LNCAP (cell line): ENCODE results near the gene TAF4.

ENCODE experiments used
- TF ChIP-seq, protein P1 (sequence below): fragments of 450-650 bp; IDR thresholded peaks from 2 replicates; pipeline ENCODE4 v1.5.1; 2017; ENCODE audit warnings: mild to moderate bottlenecking

Gene TAF4

DNA sequence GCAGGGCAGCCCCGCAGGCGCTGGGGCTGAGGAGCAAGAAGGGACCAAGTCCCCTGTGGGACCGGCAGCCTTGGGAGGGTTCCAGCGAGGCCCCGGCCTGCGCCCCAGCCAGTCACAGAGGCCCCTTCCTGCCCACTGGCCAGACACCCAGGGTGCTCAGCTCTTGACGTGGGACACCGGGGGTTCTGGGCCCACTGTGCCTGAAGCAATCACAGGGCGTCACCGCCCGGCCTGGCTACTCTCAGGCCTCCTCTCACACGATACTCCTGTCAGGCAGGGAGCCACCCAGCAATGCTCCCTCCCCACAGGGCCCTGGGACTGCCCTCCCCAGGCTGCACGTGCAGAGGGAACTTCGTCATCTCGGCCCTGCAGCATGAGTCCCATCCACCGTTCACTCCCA lies 14.5 kb downstream of the TAF4 start:
- TF ChIP-seq, protein P1, sequence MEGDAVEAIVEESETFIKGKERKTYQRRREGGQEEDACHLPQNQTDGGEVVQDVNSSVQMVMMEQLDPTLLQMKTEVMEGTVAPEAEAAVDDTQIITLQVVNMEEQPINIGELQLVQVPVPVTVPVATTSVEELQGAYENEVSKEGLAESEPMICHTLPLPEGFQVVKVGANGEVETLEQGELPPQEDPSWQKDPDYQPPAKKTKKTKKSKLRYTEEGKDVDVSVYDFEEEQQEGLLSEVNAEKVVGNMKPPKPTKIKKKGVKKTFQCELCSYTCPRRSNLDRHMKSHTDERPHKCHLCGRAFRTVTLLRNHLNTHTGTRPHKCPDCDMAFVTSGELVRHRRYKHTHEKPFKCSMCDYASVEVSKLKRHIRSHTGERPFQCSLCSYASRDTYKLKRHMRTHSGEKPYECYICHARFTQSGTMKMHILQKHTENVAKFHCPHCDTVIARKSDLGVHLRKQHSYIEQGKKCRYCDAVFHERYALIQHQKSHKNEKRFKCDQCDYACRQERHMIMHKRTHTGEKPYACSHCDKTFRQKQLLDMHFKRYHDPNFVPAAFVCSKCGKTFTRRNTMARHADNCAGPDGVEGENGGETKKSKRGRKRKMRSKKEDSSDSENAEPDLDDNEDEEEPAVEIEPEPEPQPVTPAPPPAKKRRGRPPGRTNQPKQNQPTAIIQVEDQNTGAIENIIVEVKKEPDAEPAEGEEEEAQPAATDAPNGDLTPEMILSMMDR = no peak

DNA sequence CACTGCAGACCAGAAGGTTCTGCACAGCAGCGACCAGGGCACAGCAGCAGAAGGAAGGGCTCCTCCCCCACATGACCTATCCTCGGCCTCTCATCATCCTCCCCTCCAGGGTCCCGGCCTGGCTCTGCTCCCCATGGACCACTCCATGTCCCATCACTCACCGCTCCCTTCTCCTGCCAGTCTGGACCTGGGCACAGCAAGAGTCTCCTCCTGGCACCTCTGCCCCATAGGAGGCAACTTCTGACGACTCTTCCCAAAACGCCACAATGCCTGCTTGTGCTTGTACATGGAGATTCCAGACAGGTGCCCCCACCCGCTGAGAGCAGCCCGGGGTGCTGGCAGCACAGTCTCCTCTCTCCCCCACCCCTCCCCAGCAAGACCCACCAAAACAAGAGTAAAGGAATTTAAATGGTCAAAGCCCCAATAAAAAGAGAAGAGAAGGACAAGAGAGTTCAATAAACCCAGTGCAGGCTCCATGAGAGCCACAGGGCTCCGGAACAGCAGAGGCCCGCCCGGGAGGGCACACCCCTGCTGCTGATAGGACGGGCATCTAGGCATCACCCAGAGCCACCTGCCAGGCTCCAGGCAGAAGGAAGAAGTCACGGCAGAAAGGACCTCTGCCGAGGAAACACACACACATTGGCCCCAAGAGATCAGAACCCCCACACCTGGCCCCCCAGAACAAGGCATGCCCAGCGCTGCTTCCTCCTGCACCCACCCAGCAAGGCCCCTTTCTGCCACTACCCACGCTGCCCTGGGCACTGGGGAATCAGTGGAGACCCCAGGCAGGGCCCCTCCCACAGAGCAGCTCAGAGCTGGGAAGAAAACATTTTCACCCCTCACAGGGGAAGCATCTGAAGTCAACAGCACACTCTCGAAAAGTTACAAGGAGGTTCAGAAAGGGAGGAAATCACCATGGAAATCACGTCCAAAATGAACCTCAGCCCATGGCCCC lies 15.2 kb downstream of the TAF4 start:
- TF ChIP-seq, protein P1 = no peak

DNA sequence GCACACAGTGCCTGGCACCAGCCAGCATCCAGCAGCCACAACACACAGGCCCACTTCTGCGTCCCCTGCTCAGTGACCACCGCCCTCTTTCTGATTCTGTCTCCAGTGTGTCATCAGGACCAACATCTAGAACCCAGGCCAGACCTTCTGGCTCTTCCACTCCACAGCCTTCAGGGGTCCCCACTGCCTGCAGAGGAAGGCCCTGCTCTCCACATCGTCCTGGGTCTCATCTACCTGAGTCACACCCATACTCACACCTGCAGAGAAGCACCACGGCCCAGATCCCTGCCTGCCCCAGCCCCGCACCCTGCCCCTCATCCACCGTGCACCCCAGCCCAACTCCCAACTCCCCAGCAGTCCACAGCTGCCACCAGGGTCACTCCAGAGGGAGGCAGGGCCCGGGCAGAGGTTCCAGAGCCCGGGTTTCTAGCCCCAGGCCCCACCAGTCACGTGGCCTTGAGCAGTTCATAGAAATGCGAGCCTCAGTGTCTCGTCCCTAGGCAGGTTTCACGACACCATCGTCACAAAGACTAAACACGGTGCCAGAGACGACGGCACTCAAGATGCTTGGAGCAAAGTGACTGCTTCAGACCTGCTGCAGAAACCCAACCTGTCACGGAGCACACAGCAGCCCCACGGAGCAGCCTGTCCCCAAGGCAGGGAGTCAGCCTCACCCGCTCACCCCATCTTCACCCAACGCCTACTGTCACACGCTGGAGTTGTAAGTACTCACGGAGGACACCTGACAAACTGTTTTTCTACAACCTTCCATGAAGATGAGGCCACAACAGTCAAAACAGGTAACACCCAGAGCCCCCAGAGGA lies 16.1 kb downstream of the TAF4 start:
- TF ChIP-seq, protein P1 = no peak

DNA sequence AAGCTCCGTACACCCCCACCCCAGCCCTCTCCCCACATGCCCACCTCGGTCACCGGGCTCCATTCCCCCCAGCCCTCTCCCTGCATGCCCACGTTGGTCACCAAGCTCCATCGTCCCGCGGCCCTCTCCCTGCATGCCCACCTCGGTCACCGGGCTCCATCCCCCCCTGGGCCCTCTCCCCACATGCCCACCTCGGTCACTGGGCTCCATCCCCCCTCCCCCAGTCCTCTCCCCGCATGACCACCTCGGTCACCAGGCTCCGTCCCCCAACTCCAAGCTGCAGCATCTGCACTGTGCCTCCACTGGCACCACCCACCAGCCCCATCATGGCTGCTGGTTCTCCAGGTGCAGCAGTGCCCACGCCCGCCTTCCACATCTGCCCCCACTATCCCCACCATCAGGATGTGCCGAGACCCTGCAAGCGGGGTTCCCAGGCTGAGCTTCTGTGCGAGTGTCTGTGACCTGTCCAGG lies 16.8 kb downstream of the TAF4 start:
- TF ChIP-seq, protein P1 = no peak

DNA sequence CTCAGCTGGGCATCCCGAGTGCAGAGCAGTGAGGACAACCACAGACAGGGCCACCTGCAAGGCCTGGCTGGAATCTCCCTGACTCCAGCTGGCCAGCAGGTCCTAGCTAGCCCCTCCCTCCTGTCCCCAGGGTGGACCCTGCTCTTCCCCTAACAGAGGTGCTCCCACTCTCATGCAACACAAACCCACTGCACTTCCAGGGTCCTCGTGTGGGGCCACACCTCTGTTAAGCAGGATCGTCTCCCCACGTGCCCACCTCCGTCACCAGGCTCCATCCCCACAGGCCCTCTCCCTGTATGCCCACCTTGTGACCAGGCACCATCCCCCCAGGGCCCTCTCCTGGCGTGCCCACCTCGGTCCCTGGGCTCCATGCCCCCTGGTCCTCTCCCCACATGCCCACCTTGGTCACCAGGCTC lies 17.3 kb downstream of the TAF4 start:
- TF ChIP-seq, protein P1 = no peak

DNA sequence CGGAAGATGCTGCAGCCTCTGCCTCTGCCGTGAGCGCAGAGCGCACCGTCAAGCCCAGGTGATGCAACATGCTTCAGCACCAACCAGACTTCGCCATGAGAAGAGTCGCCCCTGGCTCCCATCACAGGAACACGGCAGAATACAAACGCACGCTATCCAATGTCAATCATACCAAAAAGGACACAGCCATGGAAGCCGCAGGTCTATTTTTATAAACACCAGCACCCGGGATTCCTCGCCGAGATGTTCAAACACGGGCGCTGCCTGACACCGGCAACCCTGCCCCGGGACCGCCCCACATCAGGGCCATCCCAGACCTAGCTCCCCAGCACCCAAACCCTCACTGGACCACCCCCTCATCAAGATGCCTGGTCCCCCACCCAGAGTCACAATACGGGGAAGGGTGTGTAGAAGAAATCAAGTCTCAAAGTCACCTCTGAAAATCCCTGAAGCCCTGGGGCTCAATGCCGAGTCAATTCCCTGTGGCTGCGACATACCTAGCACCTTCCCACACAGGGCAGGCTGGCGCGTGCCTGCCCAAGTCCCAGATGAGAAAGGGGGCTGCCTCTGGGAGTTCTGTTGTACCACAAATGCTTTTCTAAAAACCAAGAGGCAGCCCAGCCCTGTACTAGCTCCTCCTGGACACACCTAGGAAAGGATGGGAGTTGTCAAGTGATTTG lies 17.9 kb downstream of the TAF4 start:
- TF ChIP-seq, protein P1 = no peak

DNA sequence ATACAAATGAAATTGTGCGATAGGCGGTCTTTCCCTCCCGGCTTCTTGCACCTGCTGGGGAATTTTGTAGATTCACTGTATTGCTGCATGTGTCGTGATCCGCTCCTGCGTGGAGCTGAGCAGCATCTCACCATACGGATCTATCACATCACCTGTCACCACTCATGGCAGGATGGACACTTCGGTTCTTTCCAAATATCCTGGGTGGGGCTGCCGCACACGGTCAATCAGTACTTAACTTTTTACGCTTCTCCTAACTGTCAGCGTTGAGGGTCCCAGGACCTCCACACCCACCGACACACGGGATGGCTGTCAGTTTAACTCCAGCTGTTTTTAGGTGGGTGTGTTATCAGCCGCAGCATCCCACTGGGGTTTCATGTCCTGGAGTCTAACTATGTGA lies 19.2 kb downstream of the TAF4 start:
- TF ChIP-seq, protein P1 = no peak
